ENCODE data around the gene PGAM2. TPM values are rescaled to one million over a fixed set of nuclear protein-coding genes. Genes with fewer than 3 reads are reported as not detected.

PGAM2 gene
- total and polyA plus RNA-seq, 2 experiments from 2014 or later: 2.9 to 7.8 TPM

DNA sequence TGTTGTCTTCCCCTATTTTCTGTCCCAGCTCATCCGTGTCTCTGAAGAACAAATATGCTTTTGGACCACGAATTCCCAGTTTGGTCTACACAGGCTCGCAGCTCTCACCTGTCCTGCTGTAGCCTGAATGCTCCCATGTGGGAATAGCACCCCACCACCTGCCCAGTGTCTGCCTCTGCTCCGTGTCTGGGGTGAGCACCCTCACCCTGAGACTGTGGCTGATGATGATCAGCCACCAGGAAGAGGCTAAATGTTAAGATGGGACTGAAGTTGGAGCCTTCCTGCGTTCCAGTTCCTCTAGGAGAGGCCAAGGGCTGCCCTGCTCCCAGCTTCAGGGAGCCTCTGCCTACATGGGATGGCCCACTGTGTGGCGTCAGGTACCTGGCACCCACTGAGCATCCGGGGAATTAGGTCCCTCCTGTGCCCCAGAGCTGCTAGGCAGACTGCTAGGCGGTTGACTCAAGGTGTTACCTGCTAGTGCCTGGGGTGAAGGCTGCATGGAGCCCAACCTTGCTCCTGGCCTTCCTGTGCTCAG, 3.7 kb downstream of the PGAM2 start:
- H3K79me2 ChIP-seq (replicated peaks; ENCODE audit: insufficient read depth): no peaks in the 10 kb centered on the region
- no peak overlapping the region for H3K4me2 ChIP-seq
- peaks cover 5% of the 10 kb centered on the region; the same call in 1 of the 2 replicates for H3F3A ChIP-seq (replicated peaks; ENCODE audit: low read depth)
- H3K27me3 Mint-ChIP-seq (ENCODE audit: insufficient read depth, low read depth, poor library complexity): peaks cover 18% of the 10 kb centered on the region
- H3K27ac Mint-ChIP-seq: no peak overlapping the region
- no peak overlapping the region for H2AFZ ChIP-seq
- no peak overlapping the region for H3K27ac ChIP-seq (ENCODE audit: low read depth)
- ATAC-seq: no peak
- no peaks in the 10 kb centered on the region; the same call in 2 of the 3 replicates for H3K9me3 Mint-ChIP-seq
- H3K4me1 ChIP-seq (ENCODE audit: insufficient read depth): peaks cover 27% of the 10 kb centered on the region
- no peak overlapping the region for H3K4me3 Mint-ChIP-seq
- H3K27me3 ChIP-seq (ENCODE audit: insufficient read depth): no peaks in the 10 kb centered on the region
- H3K36me3 Mint-ChIP-seq (ENCODE audit: low read depth): peaks cover 44% of the 10 kb centered on the region
- DNase-seq (ENCODE audit: low spot score): no peak
- H4K20me1 ChIP-seq (replicated peaks; ENCODE audit: insufficient read depth): 0 out of 2 replicates have a peak, but pooled peaks cover 7% of the 10 kb centered on the region
- no peaks in the 10 kb centered on the region for H3K9me2 ChIP-seq (ENCODE audit: insufficient read depth)
- no peaks in the 10 kb centered on the region; the same call in 1 of the 2 replicates for H3K36me3 ChIP-seq (ENCODE audit: insufficient read depth)
- TF ChIP-seq ZNF331 (CRISPR knock-in tag; IDR thresholded peaks at IDR 0.05; ENCODE audit: low read depth): no peak
- TF ChIP-seq ZNF114 (CRISPR knock-in tag; IDR thresholded peaks at IDR 0.05): no peak
- TF ChIP-seq NANOG (IDR thresholded peaks at IDR 0.05; ENCODE audit: borderline replicate concordance): no peak
- no peak for TF ChIP-seq EZH2 (IDR thresholded peaks at IDR 0.05; ENCODE audit: low read depth, unreplicated experiment)
- TF ChIP-seq, protein P1, sequence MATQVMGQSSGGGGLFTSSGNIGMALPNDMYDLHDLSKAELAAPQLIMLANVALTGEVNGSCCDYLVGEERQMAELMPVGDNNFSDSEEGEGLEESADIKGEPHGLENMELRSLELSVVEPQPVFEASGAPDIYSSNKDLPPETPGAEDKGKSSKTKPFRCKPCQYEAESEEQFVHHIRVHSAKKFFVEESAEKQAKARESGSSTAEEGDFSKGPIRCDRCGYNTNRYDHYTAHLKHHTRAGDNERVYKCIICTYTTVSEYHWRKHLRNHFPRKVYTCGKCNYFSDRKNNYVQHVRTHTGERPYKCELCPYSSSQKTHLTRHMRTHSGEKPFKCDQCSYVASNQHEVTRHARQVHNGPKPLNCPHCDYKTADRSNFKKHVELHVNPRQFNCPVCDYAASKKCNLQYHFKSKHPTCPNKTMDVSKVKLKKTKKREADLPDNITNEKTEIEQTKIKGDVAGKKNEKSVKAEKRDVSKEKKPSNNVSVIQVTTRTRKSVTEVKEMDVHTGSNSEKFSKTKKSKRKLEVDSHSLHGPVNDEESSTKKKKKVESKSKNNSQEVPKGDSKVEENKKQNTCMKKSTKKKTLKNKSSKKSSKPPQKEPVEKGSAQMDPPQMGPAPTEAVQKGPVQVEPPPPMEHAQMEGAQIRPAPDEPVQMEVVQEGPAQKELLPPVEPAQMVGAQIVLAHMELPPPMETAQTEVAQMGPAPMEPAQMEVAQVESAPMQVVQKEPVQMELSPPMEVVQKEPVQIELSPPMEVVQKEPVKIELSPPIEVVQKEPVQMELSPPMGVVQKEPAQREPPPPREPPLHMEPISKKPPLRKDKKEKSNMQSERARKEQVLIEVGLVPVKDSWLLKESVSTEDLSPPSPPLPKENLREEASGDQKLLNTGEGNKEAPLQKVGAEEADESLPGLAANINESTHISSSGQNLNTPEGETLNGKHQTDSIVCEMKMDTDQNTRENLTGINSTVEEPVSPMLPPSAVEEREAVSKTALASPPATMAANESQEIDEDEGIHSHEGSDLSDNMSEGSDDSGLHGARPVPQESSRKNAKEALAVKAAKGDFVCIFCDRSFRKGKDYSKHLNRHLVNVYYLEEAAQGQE (IDR thresholded peaks at IDR 0.05; ENCODE audit: unreplicated experiment): no peak
- no peak for TF ChIP-seq CREB1 (CRISPR knock-in tag; IDR thresholded peaks at IDR 0.05; ENCODE audit: low read depth)
- TF ChIP-seq EZH2phosphoT487 (IDR thresholded peaks at IDR 0.05; ENCODE audit: unreplicated experiment): no peak
- TF ChIP-seq, protein P2, sequence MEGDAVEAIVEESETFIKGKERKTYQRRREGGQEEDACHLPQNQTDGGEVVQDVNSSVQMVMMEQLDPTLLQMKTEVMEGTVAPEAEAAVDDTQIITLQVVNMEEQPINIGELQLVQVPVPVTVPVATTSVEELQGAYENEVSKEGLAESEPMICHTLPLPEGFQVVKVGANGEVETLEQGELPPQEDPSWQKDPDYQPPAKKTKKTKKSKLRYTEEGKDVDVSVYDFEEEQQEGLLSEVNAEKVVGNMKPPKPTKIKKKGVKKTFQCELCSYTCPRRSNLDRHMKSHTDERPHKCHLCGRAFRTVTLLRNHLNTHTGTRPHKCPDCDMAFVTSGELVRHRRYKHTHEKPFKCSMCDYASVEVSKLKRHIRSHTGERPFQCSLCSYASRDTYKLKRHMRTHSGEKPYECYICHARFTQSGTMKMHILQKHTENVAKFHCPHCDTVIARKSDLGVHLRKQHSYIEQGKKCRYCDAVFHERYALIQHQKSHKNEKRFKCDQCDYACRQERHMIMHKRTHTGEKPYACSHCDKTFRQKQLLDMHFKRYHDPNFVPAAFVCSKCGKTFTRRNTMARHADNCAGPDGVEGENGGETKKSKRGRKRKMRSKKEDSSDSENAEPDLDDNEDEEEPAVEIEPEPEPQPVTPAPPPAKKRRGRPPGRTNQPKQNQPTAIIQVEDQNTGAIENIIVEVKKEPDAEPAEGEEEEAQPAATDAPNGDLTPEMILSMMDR (conservative IDR thresholded peaks at IDR 0.05; ENCODE audit: low read depth in 2 of 2): no peak
- TF ChIP-seq, protein P3, sequence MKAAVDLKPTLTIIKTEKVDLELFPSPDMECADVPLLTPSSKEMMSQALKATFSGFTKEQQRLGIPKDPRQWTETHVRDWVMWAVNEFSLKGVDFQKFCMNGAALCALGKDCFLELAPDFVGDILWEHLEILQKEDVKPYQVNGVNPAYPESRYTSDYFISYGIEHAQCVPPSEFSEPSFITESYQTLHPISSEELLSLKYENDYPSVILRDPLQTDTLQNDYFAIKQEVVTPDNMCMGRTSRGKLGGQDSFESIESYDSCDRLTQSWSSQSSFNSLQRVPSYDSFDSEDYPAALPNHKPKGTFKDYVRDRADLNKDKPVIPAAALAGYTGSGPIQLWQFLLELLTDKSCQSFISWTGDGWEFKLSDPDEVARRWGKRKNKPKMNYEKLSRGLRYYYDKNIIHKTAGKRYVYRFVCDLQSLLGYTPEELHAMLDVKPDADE (IDR thresholded peaks at IDR 0.05): no peak
- TF ChIP-seq POLR2AphosphoS5 (IDR thresholded peaks at IDR 0.05; ENCODE audit: low read depth): no peak
- no peak for TF ChIP-seq JUNB (IDR thresholded peaks at IDR 0.05; ENCODE audit: unreplicated experiment)
- TF ChIP-seq, protein P4, sequence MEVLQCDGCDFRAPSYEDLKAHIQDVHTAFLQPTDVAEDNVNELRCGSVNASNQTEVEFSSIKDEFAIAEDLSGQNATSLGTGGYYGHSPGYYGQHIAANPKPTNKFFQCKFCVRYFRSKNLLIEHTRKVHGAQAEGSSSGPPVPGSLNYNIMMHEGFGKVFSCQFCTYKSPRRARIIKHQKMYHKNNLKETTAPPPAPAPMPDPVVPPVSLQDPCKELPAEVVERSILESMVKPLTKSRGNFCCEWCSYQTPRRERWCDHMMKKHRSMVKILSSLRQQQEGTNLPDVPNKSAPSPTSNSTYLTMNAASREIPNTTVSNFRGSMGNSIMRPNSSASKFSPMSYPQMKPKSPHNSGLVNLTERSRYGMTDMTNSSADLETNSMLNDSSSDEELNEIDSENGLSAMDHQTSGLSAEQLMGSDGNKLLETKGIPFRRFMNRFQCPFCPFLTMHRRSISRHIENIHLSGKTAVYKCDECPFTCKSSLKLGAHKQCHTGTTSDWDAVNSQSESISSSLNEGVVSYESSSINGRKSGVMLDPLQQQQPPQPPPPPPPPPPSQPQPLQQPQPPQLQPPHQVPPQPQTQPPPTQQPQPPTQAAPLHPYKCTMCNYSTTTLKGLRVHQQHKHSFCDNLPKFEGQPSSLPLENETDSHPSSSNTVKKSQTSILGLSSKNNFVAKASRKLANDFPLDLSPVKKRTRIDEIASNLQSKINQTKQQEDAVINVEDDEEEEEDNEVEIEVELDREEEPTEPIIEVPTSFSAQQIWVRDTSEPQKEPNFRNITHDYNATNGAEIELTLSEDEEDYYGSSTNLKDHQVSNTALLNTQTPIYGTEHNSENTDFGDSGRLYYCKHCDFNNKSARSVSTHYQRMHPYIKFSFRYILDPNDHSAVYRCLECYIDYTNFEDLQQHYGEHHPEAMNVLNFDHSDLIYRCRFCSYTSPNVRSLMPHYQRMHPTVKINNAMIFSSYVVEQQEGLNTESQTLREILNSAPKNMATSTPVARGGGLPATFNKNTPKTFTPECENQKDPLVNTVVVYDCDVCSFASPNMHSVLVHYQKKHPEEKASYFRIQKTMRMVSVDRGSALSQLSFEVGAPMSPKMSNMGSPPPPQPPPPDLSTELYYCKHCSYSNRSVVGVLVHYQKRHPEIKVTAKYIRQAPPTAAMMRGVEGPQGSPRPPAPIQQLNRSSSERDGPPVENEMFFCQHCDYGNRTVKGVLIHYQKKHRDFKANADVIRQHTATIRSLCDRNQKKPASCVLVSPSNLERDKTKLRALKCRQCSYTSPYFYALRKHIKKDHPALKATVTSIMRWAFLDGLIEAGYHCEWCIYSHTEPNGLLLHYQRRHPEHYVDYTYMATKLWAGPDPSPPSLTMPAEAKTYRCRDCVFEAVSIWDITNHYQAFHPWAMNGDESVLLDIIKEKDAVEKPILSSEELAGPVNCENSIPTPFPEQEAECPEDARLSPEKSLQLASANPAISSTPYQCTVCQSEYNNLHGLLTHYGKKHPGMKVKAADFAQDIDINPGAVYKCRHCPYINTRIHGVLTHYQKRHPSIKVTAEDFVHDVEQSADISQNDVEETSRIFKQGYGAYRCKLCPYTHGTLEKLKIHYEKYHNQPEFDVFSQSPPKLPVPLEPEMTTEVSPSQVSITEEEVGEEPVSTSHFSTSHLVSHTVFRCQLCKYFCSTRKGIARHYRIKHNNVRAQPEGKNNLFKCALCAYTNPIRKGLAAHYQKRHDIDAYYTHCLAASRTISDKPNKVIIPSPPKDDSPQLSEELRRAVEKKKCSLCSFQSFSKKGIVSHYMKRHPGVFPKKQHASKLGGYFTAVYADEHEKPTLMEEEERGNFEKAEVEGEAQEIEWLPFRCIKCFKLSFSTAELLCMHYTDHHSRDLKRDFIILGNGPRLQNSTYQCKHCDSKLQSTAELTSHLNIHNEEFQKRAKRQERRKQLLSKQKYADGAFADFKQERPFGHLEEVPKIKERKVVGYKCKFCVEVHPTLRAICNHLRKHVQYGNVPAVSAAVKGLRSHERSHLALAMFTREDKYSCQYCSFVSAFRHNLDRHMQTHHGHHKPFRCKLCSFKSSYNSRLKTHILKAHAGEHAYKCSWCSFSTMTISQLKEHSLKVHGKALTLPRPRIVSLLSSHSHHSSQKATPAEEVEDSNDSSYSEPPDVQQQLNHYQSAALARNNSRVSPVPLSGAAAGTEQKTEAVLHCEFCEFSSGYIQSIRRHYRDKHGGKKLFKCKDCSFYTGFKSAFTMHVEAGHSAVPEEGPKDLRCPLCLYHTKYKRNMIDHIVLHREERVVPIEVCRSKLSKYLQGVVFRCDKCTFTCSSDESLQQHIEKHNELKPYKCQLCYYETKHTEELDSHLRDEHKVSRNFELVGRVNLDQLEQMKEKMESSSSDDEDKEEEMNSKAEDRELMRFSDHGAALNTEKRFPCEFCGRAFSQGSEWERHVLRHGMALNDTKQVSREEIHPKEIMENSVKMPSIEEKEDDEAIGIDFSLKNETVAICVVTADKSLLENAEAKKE (CRISPR knock-in tag; IDR thresholded peaks at IDR 0.05): no peak
- H3K4me3 ChIP-seq: no peak overlapping the region
- H3K4me1 Mint-ChIP-seq: peaks cover 27% of the 10 kb centered on the region
